Upper lobe of right lung (tissue), 1 donor: ENCODE measurements around the gene COX10. TPM values are rescaled to one million over a fixed set of nuclear protein-coding genes. Genes with fewer than 3 reads are reported as not detected.
"Not testable (repeated sequence)": the region's sequence is repeated elsewhere in the genome, so short reads cannot be mapped to it uniquely, and the experiment has no call there.

Source experiments
- ATAC-seq: fragments of 200-7000 bp; cut with Tn5 transposase; one replicate; pipeline ENCODE4 v1.9.1; 2020; ENCODE audit warnings: mild to moderate bottlenecking, moderate library complexity
- DNase-seq: peaks from one replicate; pipeline ENCODE4 v3.0.0-alpha.2; 2020
- H3K27ac ChIP-seq: fragments of 200-600 bp; one replicate; pipeline ENCODE4 v1.8.0; 2022
- H3K27me3 ChIP-seq: fragments of 200-600 bp; one replicate; pipeline ENCODE4 v1.8.0; 2022; ENCODE audit warnings: mild to moderate bottlenecking
- H3K36me3 ChIP-seq: fragments of 200-600 bp; one replicate; pipeline ENCODE4 v1.8.0; 2022
- H3K4me1 ChIP-seq: fragments of 200-600 bp; one replicate; pipeline ENCODE4 v1.8.0; 2022
- H3K4me3 ChIP-seq: fragments of 200-600 bp; one replicate; pipeline ENCODE4 v1.8.0; 2022; ENCODE audit warnings: mild to moderate bottlenecking
- H3K9me3 ChIP-seq: fragments of 200-600 bp; one replicate; pipeline ENCODE4 v1.8.0; 2022
- intact Hi-C: fragments of 100-400 bp; cut with DNase I; formaldehyde crosslinking; loops from one replicate; pipeline ENCODE4 v1.11.0; 2022
- total RNA-seq: library from RNA; stranded (reverse); fragmentation: NEBNext Ultra II Directional; extraction: Animal tissue kit (Norgen Biotek cat#: 25700); gene quantifications from one replicate; pipeline ENCODE4 v1.2.1, GENCODE V29; 2021
- TF ChIP-seq, protein P1 (sequence below): fragments of 200-600 bp; IDR thresholded peaks from one replicate; pipeline ENCODE4 v1.8.0; 2022; ENCODE audit warnings: antibody characterized with exemption
- donor health status: DM: no; HTN: yes; CAD: no; lungs with severe emphysema.

Gene COX10
- total RNA-seq, 1 donor from 2014 or later: 13.5 TPM

- H3K4me3 ChIP-seq, H3K4me1 ChIP-seq, H3K27me3 ChIP-seq, H3K27ac ChIP-seq, DNase-seq, H3K36me3 ChIP-seq, intact Hi-C loops, H3K9me3 ChIP-seq: not testable (repeated sequence)
- peak; percentile 39 for ATAC-seq
Observed at GRCh38 chr17:14190774-14191173, 121.5 kb downstream of the COX10 start.

DNA sequence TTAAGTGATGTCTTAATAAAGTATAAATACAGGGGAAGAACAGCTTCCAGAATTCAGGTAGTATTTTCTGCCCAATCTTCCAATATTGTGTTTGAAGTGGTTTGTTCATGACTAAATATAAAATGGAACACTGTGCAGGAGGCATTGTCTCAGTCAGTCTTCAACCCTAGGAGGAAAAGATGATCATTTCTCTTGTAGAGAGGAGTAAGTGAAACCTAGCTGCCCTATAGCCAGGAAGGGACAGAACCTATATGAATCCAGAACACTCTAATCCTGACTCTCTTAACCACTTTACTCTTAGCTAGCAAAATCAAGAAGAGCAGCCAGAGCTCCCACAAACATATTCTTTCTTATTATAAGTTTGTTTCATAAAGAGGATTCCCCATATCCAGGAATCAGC lies 122.2 kb downstream of the COX10 start:
- H3K4me1 ChIP-seq, DNase-seq, ATAC-seq, H3K27ac ChIP-seq, H3K9me3 ChIP-seq, H3K27me3 ChIP-seq, H3K4me3 ChIP-seq, intact Hi-C loops, H3K36me3 ChIP-seq: not testable (repeated sequence)

- H3K36me3 ChIP-seq, H3K9me3 ChIP-seq, DNase-seq, intact Hi-C loops, H3K4me3 ChIP-seq, H3K27me3 ChIP-seq, H3K27ac ChIP-seq, ATAC-seq, H3K4me1 ChIP-seq: not testable (repeated sequence)
Observed at GRCh38 chr17:14192039-14192438, 122.7 kb downstream of the COX10 start.

DNA sequence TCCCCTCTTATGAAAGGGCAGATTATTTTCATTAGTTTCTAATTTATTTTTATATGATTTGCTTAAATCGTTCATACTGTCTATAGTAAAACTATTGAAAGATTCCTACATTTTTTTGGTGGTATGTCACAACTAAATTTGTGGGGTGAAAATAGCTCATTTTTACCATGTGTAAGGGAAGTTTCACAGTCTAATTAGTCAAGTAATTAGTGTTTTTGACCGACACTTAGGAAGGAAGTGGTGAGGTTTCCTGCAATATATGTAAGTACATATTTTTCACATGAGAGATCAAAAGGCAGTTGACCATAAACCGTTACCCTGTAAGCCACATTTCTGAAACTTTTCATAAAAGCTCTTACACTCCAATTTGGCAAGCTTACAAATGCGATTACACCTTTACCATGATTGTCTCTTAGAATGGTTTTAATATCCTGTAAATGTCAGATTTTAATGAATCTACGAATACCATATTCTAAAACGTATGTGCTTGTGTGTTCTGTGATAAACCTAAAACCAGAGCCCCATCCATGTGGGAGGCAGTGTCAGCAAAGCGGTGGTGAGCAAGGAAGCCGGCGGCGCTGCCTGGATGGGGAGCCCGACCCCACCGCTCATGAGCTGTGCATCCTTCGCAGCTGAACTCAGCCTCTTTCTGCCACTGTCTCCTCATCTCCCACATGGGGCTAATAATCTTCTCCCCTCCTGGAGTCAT lies 123.5 kb downstream of the COX10 start:
- H3K36me3 ChIP-seq, H3K4me3 ChIP-seq, H3K27me3 ChIP-seq, H3K27ac ChIP-seq, DNase-seq, ATAC-seq, intact Hi-C loops, H3K4me1 ChIP-seq, H3K9me3 ChIP-seq: not testable (repeated sequence)

DNA sequence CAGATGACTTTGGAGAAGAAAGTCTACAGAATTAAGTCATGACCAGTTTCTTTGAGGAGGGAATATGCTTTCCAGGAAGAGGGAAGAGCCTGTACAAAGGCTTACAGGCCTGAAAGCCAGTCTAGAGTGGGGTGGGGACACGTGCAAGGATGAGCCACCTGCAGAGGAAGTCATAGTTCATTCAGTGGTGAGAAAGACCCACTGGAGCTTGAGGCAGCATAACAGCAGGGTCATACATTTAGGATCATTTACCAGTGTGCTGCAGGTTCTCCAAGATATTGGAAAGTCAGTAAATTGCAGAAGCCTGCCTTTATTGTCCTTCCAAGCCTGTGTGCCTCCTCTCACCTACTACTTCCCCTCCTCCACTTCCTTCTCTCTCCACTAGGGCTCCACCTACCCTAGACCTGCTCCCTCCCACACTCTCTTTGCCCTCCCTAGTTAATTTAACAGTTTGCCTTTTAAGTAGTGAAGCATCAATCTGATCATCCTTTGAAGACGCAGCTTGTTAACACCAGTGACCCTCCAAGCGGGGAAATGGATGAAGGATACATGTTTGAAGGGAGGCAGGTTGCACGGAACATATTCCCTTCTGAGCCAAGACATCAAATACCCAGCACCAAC lies 127.2 kb downstream of the COX10 start:
- Histone ChIP-seq H3K36me3 (no peaks in the 10 kb centered on the region), H3K27ac (no peak overlapping the region), H3K4me3 (no peak overlapping the region), H3K27me3 (no peaks in the 10 kb centered on the region), H3K9me3 (no peaks in the 10 kb centered on the region), H3K4me1 (peaks cover 19% of the 10 kb centered on the region)
- intact Hi-C loops: no loop called here
- TF ChIP-seq, protein P1, sequence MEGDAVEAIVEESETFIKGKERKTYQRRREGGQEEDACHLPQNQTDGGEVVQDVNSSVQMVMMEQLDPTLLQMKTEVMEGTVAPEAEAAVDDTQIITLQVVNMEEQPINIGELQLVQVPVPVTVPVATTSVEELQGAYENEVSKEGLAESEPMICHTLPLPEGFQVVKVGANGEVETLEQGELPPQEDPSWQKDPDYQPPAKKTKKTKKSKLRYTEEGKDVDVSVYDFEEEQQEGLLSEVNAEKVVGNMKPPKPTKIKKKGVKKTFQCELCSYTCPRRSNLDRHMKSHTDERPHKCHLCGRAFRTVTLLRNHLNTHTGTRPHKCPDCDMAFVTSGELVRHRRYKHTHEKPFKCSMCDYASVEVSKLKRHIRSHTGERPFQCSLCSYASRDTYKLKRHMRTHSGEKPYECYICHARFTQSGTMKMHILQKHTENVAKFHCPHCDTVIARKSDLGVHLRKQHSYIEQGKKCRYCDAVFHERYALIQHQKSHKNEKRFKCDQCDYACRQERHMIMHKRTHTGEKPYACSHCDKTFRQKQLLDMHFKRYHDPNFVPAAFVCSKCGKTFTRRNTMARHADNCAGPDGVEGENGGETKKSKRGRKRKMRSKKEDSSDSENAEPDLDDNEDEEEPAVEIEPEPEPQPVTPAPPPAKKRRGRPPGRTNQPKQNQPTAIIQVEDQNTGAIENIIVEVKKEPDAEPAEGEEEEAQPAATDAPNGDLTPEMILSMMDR: peak; percentile 20
- ATAC-seq (no peak), DNase-seq (no peak)

DNA sequence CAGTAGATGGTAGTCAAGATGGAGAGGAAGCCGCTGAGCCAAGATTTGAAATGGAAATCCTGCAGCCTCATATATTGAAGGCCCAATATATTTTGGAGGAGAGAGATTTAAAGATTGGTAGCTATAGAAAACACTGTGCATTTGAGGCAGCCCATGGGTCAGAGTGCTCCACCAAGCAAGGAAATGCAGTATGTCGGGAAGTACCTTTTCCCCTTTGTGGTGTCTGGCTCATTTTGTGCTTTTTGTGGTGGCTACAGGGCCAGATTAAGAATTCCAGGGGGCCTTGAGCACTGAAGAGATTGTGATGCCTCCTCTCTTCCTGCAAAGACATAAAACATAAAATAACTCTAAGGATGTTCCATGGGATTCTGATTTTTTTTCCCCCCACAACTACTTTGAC lies 127.8 kb downstream of the COX10 start:
- H3K27ac ChIP-seq: no peak overlapping the region
- no peaks in the 10 kb centered on the region for H3K9me3 ChIP-seq
- DNase-seq (no peak), ATAC-seq (no peak)
- H3K4me1 ChIP-seq: peaks cover 24% of the 10 kb centered on the region
- no peak overlapping the region for H3K4me3 ChIP-seq
- TF ChIP-seq, protein P1: no peak
- intact Hi-C loops: no loop called here
- no peaks in the 10 kb centered on the region for H3K27me3 ChIP-seq
- H3K36me3 ChIP-seq: no peaks in the 10 kb centered on the region

GRCh38 chr17:14197586-14197985 lies 128.3 kb downstream of the COX10 start:
- DNase-seq: no peak
- H3K27ac ChIP-seq: peak overlapping the region; percentile 68

More at GRCh38 chr17:14197586-14197985, 128.3 kb downstream of the COX10 start:
- TF ChIP-seq, protein P1: no peak
- ATAC-seq: peak; percentile 25
- Histone ChIP-seq H3K9me3 (no peaks in the 10 kb centered on the region), H3K4me1 (peaks cover 26% of the 10 kb centered on the region), H3K36me3 (no peaks in the 10 kb centered on the region), H3K4me3 (no peak overlapping the region), H3K27me3 (no peaks in the 10 kb centered on the region)
- intact Hi-C loops: no loop called here
